HepG2 (cell line): ENCODE measurements around the gene ALOX5AP. TPM values are rescaled to one million over a fixed set of nuclear protein-coding genes. Genes with fewer than 3 reads are reported as not detected.
A peak's percentile ranks its signal among the peaks of the same experiment; 100 is the strongest.

Experiments
- ATM ChIP-seq: fragments of 450-650 bp; IDR thresholded peaks from 2 replicates; pipeline ENCODE4 v1.7.1; 2017; ENCODE audit warnings: mild to moderate bottlenecking, borderline replicate concordance
- CCAR2 ChIP-seq: fragments of 200-400 bp; formaldehyde crosslinking; optimal IDR thresholded peaks from 2 replicates; pipeline ENCODE3; 2018; ENCODE audit warnings: low read depth, mild to moderate bottlenecking, low read length, moderate library complexity
- EED ChIP-seq: sonication (generic); formaldehyde crosslinking; IDR thresholded peaks from 2 replicates; pipeline ENCODE4 v1.5.0; 2020; ENCODE audit warnings: mild to moderate bottlenecking, missing genetic modification reagents
- ELF1 ChIP-seq: sonication (generic); formaldehyde crosslinking; IDR thresholded peaks from 2 replicates; pipeline ENCODE4 v1.4.0; 2020; ENCODE audit warnings: missing genetic modification reagents
- ETS1 ChIP-seq: sonication (generic); formaldehyde crosslinking; IDR thresholded peaks from 2 replicates; pipeline ENCODE4 v1.4.0; 2020; ENCODE audit warnings: missing genetic modification reagents
- GATAD2A ChIP-seq: IDR thresholded peaks from 2 replicates; pipeline ENCODE4 v1.6.1; 2016
- GRHL1 ChIP-seq: sonication (generic); formaldehyde crosslinking; conservative IDR thresholded peaks from 2 replicates; pipeline ENCODE4 v1.8.0; 2022; ENCODE audit warnings: missing genetic modification reagents
- HDAC2 ChIP-seq: sonication (generic); formaldehyde crosslinking; IDR thresholded peaks from 2 replicates; pipeline ENCODE4 v1.4.0; 2020; ENCODE audit warnings: missing genetic modification reagents
- HNF4G ChIP-seq, 2 experiments: sonication (generic) in 1 of 2; formaldehyde crosslinking in 1 of 2; IDR thresholded peaks; 2 replicates each; pipeline versions ENCODE4 v1.4.0 to v1.6.1; 2011 to 2020; ENCODE audit warnings: borderline replicate concordance in 2 of 2, low read depth in 2 of 2, mild to moderate bottlenecking in 2 of 2, low read length in 1 of 2, missing genetic modification reagents in 1 of 2, moderate library complexity in 1 of 2
- HOXA9 ChIP-seq: sonication (generic); formaldehyde crosslinking; IDR thresholded peaks from 2 replicates; pipeline ENCODE4 v1.8.1; 2022; ENCODE audit warnings: missing genetic modification reagents, mild to moderate bottlenecking, moderate library complexity, borderline replicate concordance
- JUN ChIP-seq: sonication (generic); formaldehyde crosslinking; IDR thresholded peaks from 2 replicates; pipeline ENCODE4 v1.4.0; 2020; ENCODE audit warnings: mild to moderate bottlenecking, missing genetic modification reagents
- KAT7 ChIP-seq: IDR thresholded peaks from 2 replicates; pipeline ENCODE4 v1.6.1; 2018; ENCODE audit warnings: borderline replicate concordance, missing compliant biosample characterization
- NCOA1 ChIP-seq: sonication (generic); formaldehyde crosslinking; IDR thresholded peaks from 2 replicates; pipeline ENCODE4 v1.9.0; 2021; ENCODE audit warnings: missing genetic modification reagents
- NPAS2 ChIP-seq: sonication (generic); formaldehyde crosslinking; IDR thresholded peaks from 2 replicates; pipeline ENCODE4 v1.8.0; 2022; ENCODE audit warnings: mild to moderate bottlenecking, missing genetic modification reagents, borderline replicate concordance
- REXO4 ChIP-seq: sonication (generic); formaldehyde crosslinking; IDR thresholded peaks from 2 replicates; pipeline ENCODE4 v1.8.0; 2022; ENCODE audit warnings: missing genetic modification reagents, mild to moderate bottlenecking, borderline replicate concordance
- RFXANK ChIP-seq: IDR thresholded peaks from 2 replicates; pipeline ENCODE4 v1.6.1; 2016
- SMAD1 ChIP-seq: sonication (generic); formaldehyde crosslinking; IDR thresholded peaks from 2 replicates; pipeline ENCODE4 v1.4.0; 2020; ENCODE audit warnings: missing genetic modification reagents, low read depth, mild to moderate bottlenecking, borderline replicate concordance
- SUZ12 ChIP-seq: fragments of 150-350 bp; IDR thresholded peaks from 2 replicates; pipeline ENCODE4 v1.6.1; 2014; ENCODE audit warnings: low read depth, low read length
- TAF1 ChIP-seq: sonication (generic); formaldehyde crosslinking; IDR thresholded peaks from 2 replicates; pipeline ENCODE4 v1.4.0; 2020; ENCODE audit warnings: missing genetic modification reagents
- TRIM24 ChIP-seq: sonication (generic); formaldehyde crosslinking; IDR thresholded peaks from 2 replicates; pipeline ENCODE4 v1.8.0; 2022; ENCODE audit warnings: mild to moderate bottlenecking, missing genetic modification reagents
- ZBTB14 ChIP-seq: sonication (generic); formaldehyde crosslinking; IDR thresholded peaks from 2 replicates; pipeline ENCODE4 v1.4.0; 2020; ENCODE audit warnings: missing genetic modification reagents
- ZGPAT ChIP-seq: IDR thresholded peaks from 2 replicates; pipeline ENCODE4 v1.6.1; 2016; ENCODE audit warnings: mild to moderate bottlenecking
- ZNF253 ChIP-seq: sonication (generic); formaldehyde crosslinking; IDR thresholded peaks from 2 replicates; pipeline ENCODE4 v1.8.0; 2022; ENCODE audit warnings: mild to moderate bottlenecking, missing genetic modification reagents, borderline replicate concordance
- ZNF296 ChIP-seq: sonication (generic); formaldehyde crosslinking; conservative IDR thresholded peaks from 2 replicates; pipeline ENCODE4 v1.5.0; 2020; ENCODE audit warnings: mild to moderate bottlenecking, missing genetic modification reagents
- ZNF629 ChIP-seq: sonication (generic); formaldehyde crosslinking; conservative IDR thresholded peaks from 2 replicates; pipeline ENCODE4 v1.5.0; 2020; ENCODE audit warnings: missing genetic modification reagents
- ZSCAN12 ChIP-seq: sonication (generic); formaldehyde crosslinking; IDR thresholded peaks from 2 replicates; pipeline ENCODE4 v1.9.0; 2021; ENCODE audit warnings: mild to moderate bottlenecking, missing genetic modification reagents
- ZSCAN25 ChIP-seq: sonication (generic); formaldehyde crosslinking; IDR thresholded peaks from 2 replicates; pipeline ENCODE4 v1.8.0; 2022; ENCODE audit warnings: mild to moderate bottlenecking, missing genetic modification reagents
- polyA plus RNA-seq, 8 experiments: library from polyadenylated mRNA; depleted of rRNA in 3 of 8; stranded (reverse) in 7 of 8; unstranded in 1 of 8; fragments of >200 nt; fragmentation: Illumina TruSeq in 4 of 8; extraction: Trizol in 4 of 8; gene quantifications; 2 replicates each; pipeline versions ENCODE4 v1.2.1 to v1.2.3, GENCODE V29; 2011 to 2016; ENCODE audit warnings: low read depth in 4 of 8, missing spikeins in 1 of 8, mixed read lengths in 1 of 8; ENCODE audit not compliant: insufficient read depth in 1 of 8
- total RNA-seq, 5 experiments: library from RNA; depleted of rRNA; stranded (reverse); fragments of >200 nt; fragmentation: Illumina TruSeq; extraction: Trizol; gene quantifications; 2 replicates each; pipeline ENCODE4 v1.2.3, GENCODE V29; 2016; ENCODE audit warnings: low read depth in 1 of 5

The ALOX5AP gene
- total and polyA plus RNA-seq, 2 of the 13 experiments (the other 11 are each of a cell fraction or from before 2014, with no cell fraction given): 0.97 to 1.2 TPM

- TF ChIP-seq ATM (no peak), ZNF253 (no peak), HOXA9 (CRISPR knock-in tag) (no peak), GATAD2A (no peak), ZSCAN25 (CRISPR knock-in tag) (no peak), ZBTB14 (CRISPR knock-in tag) (no peak), HDAC2 (CRISPR knock-in tag) (no peak; the same call in 1 of the 2 replicates), HNF4G (IDR thresholded peaks at IDR 0.05; ENCODE audit: borderline replicate concordance, low read depth, low read length) (peak; percentile 49; the same call in 1 of the 2 replicates), HNF4G (CRISPR knock-in tag; IDR thresholded peaks at IDR 0.05; ENCODE audit: borderline replicate concordance, low read depth) (no peak), REXO4 (CRISPR knock-in tag) (no peak), ZGPAT (no peak), JUN (CRISPR knock-in tag) (no peak), TRIM24 (CRISPR knock-in tag) (no peak), KAT7 (CRISPR knock-in tag) (no peak), ETS1 (CRISPR knock-in tag) (no peak), SUZ12 (no peak), NPAS2 (CRISPR knock-in tag) (no peak), CCAR2 (no peak), ELF1 (CRISPR knock-in tag) (0 out of 2 replicates have a peak, but pooled peaks have one; percentile 16), ZSCAN12 (no peak), ZNF296 (CRISPR knock-in tag) (no peak), GRHL1 (CRISPR knock-in tag) (no peak), ZNF629 (CRISPR knock-in tag) (no peak), SMAD1 (CRISPR knock-in tag) (no peak), NCOA1 (CRISPR knock-in tag) (no peak), TAF1 (no peak), EED (CRISPR knock-in tag) (no peak), RFXANK (CRISPR knock-in tag) (no peak)
Measured at GRCh38 chr13:30745906-30746686, 10.8 kb downstream of the ALOX5AP start (continued).
